Neural progenitor cell (in vitro differentiated cells): Measurements from ENCODE around the gene NPTX1. TPM values are rescaled to one million over a fixed set of nuclear protein-coding genes. Genes with fewer than 3 reads are reported as not detected.

Experiments used
- DNase-seq: peaks from one replicate; pipeline ENCODE4 v3.0.0-alpha.2; 2016; ENCODE audit warnings: low spot score
- H2AFZ ChIP-seq: fragments of 200-600 bp; sonication (generic); replicated peaks from 2 replicates; pipeline ENCODE4 v1.6.1; 2016; ENCODE audit warnings: antibody characterized with exemption
- H3F3A ChIP-seq: fragments of 200-600 bp; sonication (generic); 2 replicates; pipeline ENCODE4 v1.6.1; 2016; ENCODE audit warnings: antibody characterized with exemption, low read depth
- H3K27ac ChIP-seq: fragments of 200-600 bp; sonication (generic); 2 replicates; pipeline ENCODE4 v1.5.1; 2016; ENCODE audit warnings: mild to moderate bottlenecking
- H3K27me3 ChIP-seq: fragments of 200-600 bp; sonication (generic); 2 replicates; pipeline ENCODE4 v1.6.1; 2016; ENCODE audit warnings: mild to moderate bottlenecking, moderate library complexity
- H3K36me3 ChIP-seq: fragments of 200-600 bp; sonication (generic); 2 replicates; pipeline ENCODE4 v1.5.1; 2016
- H3K4me1 ChIP-seq: fragments of 200-600 bp; sonication (generic); 2 replicates; pipeline ENCODE4 v1.6.1; 2016; ENCODE audit warnings: mixed run types
- H3K4me2 ChIP-seq: fragments of 200-600 bp; sonication (generic); 2 replicates; pipeline ENCODE4 v1.6.1; 2016
- H3K4me3 ChIP-seq: fragments of 200-600 bp; sonication (generic); 2 replicates; pipeline ENCODE4 v1.5.1; 2016
- H3K79me2 ChIP-seq: fragments of 200-600 bp; sonication (generic); 2 replicates; pipeline ENCODE4 v1.6.1; 2016; ENCODE audit warnings: low read depth
- H3K9ac ChIP-seq: fragments of 200-600 bp; sonication (generic); 2 replicates; pipeline ENCODE4 v1.6.1; 2016
- H3K9me3 ChIP-seq: fragments of 200-600 bp; sonication (generic); 2 replicates; pipeline ENCODE4 v1.5.1; 2016; ENCODE audit warnings: low read depth
- H4K20me1 ChIP-seq: fragments of 200-600 bp; sonication (generic); 2 replicates; pipeline ENCODE4 v1.6.1; 2016; ENCODE audit warnings: low read depth
- H3K27ac Mint-ChIP-seq: 3 replicates; pipeline ENCODE4 v1.8.0; 2021; ENCODE audit warnings: mixed read lengths
- H3K27me3 Mint-ChIP-seq: 2 replicates; pipeline ENCODE4 v1.8.0; 2022; ENCODE audit warnings: low read depth, mild to moderate bottlenecking, inconsistent platforms, moderate library complexity, mixed read lengths; ENCODE audit not compliant: insufficient read depth
- H3K36me3 Mint-ChIP-seq: 3 replicates; pipeline ENCODE4 v1.8.0; 2021; ENCODE audit warnings: mixed read lengths
- H3K4me1 Mint-ChIP-seq: 3 replicates; pipeline ENCODE4 v1.8.0; 2021; ENCODE audit warnings: mixed read lengths
- H3K4me3 Mint-ChIP-seq: 3 replicates; pipeline ENCODE4 v1.8.0; 2021; ENCODE audit warnings: mild to moderate bottlenecking, moderate library complexity, mixed read lengths
- H3K9me3 Mint-ChIP-seq: 3 replicates; pipeline ENCODE4 v1.8.0; 2020; ENCODE audit warnings: mixed read lengths
- EZH2 ChIP-seq: fragments of 200-600 bp; sonication (generic); IDR thresholded peaks from 2 replicates; pipeline ENCODE4 v1.6.1; 2017; ENCODE audit warnings: antibody characterized with exemption, mild to moderate bottlenecking, moderate library complexity
- EZH2phosphoT487 ChIP-seq: fragments of 200-600 bp; sonication (generic); IDR thresholded peaks from 2 replicates; pipeline ENCODE4 v1.6.1; 2017; ENCODE audit warnings: antibody characterized with exemption
- total RNA-seq: library from RNA; depleted of rRNA; stranded (reverse); fragments of >200 nt; gene quantifications from 2 replicates; pipeline ENCODE4 v1.2.3, GENCODE V29; 2015; ENCODE audit warnings: low replicate concordance
- TF ChIP-seq, protein P1 (sequence below): fragments of 200-600 bp; sonication (generic); IDR thresholded peaks from 2 replicates; pipeline ENCODE4 v1.5.1; 2017; ENCODE audit warnings: antibody characterized with exemption, mild to moderate bottlenecking

The NPTX1 gene
- total RNA-seq, 1 donor from 2014 or later: 2.6 TPM

DNA sequence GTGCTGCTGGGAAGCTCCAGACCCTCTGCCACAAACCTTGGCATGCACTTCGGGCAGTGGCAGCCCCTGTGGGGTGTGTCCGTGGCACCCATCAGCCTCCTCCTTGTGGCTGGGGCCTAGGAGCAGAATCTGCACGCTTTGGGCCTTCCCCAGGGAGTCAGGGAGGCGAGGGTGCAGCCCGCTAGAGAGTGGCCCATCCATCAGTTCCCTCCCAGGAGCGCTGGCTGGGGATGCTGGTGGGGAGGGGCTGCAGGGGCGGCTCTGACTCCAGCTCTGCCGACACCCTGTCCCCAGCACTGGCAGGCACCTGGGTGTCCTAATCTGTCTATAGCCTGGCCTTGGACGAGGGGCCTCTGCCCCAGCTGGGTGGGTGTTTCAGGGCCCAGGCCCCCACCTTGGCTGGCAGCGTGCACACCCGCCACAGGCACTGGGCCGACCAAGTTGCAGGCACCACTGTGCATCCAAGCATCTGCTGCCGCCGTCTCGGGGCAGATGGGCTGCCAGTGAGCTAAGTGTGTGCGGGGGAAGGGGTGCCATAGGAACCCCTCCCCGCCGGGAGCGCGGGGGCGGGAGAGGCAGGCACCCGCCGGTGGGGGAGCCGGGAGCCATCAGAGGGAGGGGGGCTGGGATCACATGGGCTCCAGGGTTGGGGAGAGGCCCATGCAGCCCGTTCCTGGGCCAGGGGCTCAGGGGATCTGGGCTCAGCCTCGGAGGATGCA, 31.2 kb downstream of the NPTX1 start:
- no peak overlapping the region for H3K27ac ChIP-seq
- no peaks in the 10 kb centered on the region for H3K9me3 ChIP-seq
- no peak overlapping the region for H3K4me2 ChIP-seq
- peaks cover 6% of the 10 kb centered on the region for H3F3A ChIP-seq
- peaks cover 24% of the 10 kb centered on the region for H3K27me3 ChIP-seq
- DNase-seq: no peak
- H3K4me1 Mint-ChIP-seq: peaks cover 14% of the 10 kb centered on the region
- no peak overlapping the region for H2AFZ ChIP-seq
- TF ChIP-seq EZH2phosphoT487 (no peak), EZH2 (no peak)
- TF ChIP-seq, protein P1, sequence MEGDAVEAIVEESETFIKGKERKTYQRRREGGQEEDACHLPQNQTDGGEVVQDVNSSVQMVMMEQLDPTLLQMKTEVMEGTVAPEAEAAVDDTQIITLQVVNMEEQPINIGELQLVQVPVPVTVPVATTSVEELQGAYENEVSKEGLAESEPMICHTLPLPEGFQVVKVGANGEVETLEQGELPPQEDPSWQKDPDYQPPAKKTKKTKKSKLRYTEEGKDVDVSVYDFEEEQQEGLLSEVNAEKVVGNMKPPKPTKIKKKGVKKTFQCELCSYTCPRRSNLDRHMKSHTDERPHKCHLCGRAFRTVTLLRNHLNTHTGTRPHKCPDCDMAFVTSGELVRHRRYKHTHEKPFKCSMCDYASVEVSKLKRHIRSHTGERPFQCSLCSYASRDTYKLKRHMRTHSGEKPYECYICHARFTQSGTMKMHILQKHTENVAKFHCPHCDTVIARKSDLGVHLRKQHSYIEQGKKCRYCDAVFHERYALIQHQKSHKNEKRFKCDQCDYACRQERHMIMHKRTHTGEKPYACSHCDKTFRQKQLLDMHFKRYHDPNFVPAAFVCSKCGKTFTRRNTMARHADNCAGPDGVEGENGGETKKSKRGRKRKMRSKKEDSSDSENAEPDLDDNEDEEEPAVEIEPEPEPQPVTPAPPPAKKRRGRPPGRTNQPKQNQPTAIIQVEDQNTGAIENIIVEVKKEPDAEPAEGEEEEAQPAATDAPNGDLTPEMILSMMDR: no peak
- peaks cover 19% of the 10 kb centered on the region for H3K27me3 Mint-ChIP-seq
- H3K79me2 ChIP-seq: no peaks in the 10 kb centered on the region
- no peak overlapping the region for H3K4me3 ChIP-seq
- H3K9ac ChIP-seq: no peak overlapping the region
- H3K9me3 Mint-ChIP-seq: no peaks in the 10 kb centered on the region
- peaks cover 29% of the 10 kb centered on the region for H4K20me1 ChIP-seq
- peaks cover 2% of the 10 kb centered on the region for H3K36me3 Mint-ChIP-seq
- H3K4me3 Mint-ChIP-seq: no peak overlapping the region
- H3K4me1 ChIP-seq: no peaks in the 10 kb centered on the region
- no peak overlapping the region for H3K27ac Mint-ChIP-seq
- no peaks in the 10 kb centered on the region for H3K36me3 ChIP-seq

- H3K4me1 ChIP-seq: no peaks in the 10 kb centered on the region
- no peak overlapping the region for H3K27ac Mint-ChIP-seq
Measured at GRCh38 chr17:80444644-80444979, 31.8 kb downstream of the NPTX1 start.

DNA sequence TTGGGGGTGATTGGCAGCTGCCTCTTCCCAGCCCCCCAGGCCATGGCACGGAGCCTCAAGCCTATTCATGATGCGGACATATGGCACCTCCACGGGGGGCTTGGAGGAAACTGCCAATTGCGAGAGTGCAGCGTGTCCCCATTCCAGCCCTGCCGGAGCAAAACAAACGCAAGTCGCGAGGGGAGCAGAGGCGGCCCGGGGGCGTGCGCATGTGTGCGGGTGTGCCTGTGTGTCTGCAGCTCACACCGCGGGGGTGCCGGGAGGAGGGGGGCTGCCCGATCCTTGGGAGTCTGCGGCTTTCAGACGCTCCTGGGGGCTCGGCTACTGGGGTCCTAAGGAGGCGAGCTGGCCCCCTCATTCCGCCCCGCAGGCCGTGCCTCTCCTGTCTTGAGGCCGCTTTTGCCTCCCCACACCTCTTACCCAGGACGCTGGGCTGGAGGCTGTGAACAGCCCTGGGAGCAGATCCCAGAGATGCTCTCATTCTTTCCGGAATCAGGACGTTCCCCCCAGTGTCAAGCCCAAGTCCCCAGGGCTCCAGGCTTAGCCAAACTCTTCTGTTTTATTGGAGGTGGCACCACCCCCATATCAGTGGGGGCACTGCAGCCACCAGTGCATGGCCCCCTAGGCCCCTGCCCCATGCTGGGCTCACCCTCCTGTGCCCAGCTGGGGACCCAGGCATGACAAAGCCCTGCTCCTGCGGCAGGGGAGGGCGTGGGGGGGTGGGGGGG, 32.3 kb downstream of the NPTX1 start:
- H3K36me3 Mint-ChIP-seq: peaks cover 2% of the 10 kb centered on the region

More at GRCh38 chr17:80444644-80444979, 31.8 kb downstream of the NPTX1 start:
- Histone ChIP-seq H3K4me3 (no peak overlapping the region), H3K9me3 (no peaks in the 10 kb centered on the region), H3K9ac (no peak overlapping the region), H4K20me1 (peaks cover 29% of the 10 kb centered on the region), H2AFZ (no peak overlapping the region), H3K36me3 (no peaks in the 10 kb centered on the region), H3K4me2 (no peak overlapping the region), H3K79me2 (no peaks in the 10 kb centered on the region), H3K27ac (no peak overlapping the region), H3F3A (peaks cover 6% of the 10 kb centered on the region), H3K27me3 (peaks cover 24% of the 10 kb centered on the region)
- Mint-ChIP-seq H3K9me3 (no peaks in the 10 kb centered on the region), H3K27me3 (peaks cover 19% of the 10 kb centered on the region), H3K36me3 (peaks cover 2% of the 10 kb centered on the region), H3K4me3 (no peak overlapping the region), H3K4me1 (peaks cover 14% of the 10 kb centered on the region)
- DNase-seq: no peak
- TF ChIP-seq, protein P1: no peak
- TF ChIP-seq EZH2phosphoT487: no peak
- TF ChIP-seq EZH2: no peak

More for the DNA sequence above, 32.3 kb downstream of the NPTX1 start:
- peak; percentile 49 for DNase-seq
- no peak overlapping the region for H3K9ac ChIP-seq
- peaks cover 29% of the 10 kb centered on the region for H4K20me1 ChIP-seq
- no peak overlapping the region for H3K27ac ChIP-seq
- no peak overlapping the region for H3K4me3 ChIP-seq
- TF ChIP-seq EZH2phosphoT487 (no peak), EZH2 (no peak)
- TF ChIP-seq, protein P1: no peak
- no peaks in the 10 kb centered on the region for H3K4me1 ChIP-seq
- H2AFZ ChIP-seq: no peak overlapping the region
- H3K9me3 ChIP-seq: no peaks in the 10 kb centered on the region
- H3K4me2 ChIP-seq: peak overlapping the region; percentile 32
- H3F3A ChIP-seq: peaks cover 6% of the 10 kb centered on the region
- H3K36me3 ChIP-seq: no peaks in the 10 kb centered on the region
- peaks cover 19% of the 10 kb centered on the region for H3K27me3 Mint-ChIP-seq
- H3K9me3 Mint-ChIP-seq: no peaks in the 10 kb centered on the region
- H3K27me3 ChIP-seq: peaks cover 24% of the 10 kb centered on the region
- H3K79me2 ChIP-seq: no peaks in the 10 kb centered on the region
- H3K4me3 Mint-ChIP-seq: no peak overlapping the region
- H3K4me1 Mint-ChIP-seq: peaks cover 14% of the 10 kb centered on the region
- no peak overlapping the region for H3K27ac Mint-ChIP-seq
